H9 (cell line): Measurements from ENCODE around the gene LAMC1. TPM values are rescaled to one million over a fixed set of nuclear protein-coding genes. Genes with fewer than 3 reads are reported as not detected.
A peak's percentile ranks its signal among the peaks of the same experiment; 100 is the strongest.

Experiments
- DNase-seq: peaks from one replicate; pipeline ENCODE4 v3.0.0-alpha.2; 2017
- H2AFZ ChIP-seq: one replicate; pipeline ENCODE4 v1.6.1; 2013; ENCODE audit warnings: mild to moderate bottlenecking, low read length, control low read depth, moderate library complexity
- H2AK5ac ChIP-seq: 2 replicates; pipeline ENCODE4 v1.6.1; 2013; ENCODE audit warnings: low read length, control low read depth, mixed read lengths; ENCODE audit not compliant: insufficient read length
- H2BK120ac ChIP-seq: one replicate; pipeline ENCODE4 v1.6.1; 2013; ENCODE audit warnings: low read depth, mild to moderate bottlenecking, low read length, control low read depth, inconsistent platforms; ENCODE audit not compliant: poor library complexity, severe bottlenecking
- H2BK12ac ChIP-seq: 2 replicates; pipeline ENCODE4 v1.6.1; 2013; ENCODE audit warnings: low read length, control low read depth, mixed read lengths, low read depth; ENCODE audit not compliant: insufficient read length
- H2BK15ac ChIP-seq: 2 replicates; pipeline ENCODE4 v1.6.1; 2013; ENCODE audit warnings: low read depth, low read length, control low read depth
- H2BK20ac ChIP-seq: one replicate; pipeline ENCODE4 v1.6.1; 2013; ENCODE audit warnings: low read depth, mild to moderate bottlenecking, low read length, control low read depth, inconsistent platforms; ENCODE audit not compliant: poor library complexity, severe bottlenecking
- H2BK5ac ChIP-seq: 2 replicates; pipeline ENCODE4 v1.6.1; 2013; ENCODE audit warnings: low read length, control low read depth, mixed read lengths; ENCODE audit not compliant: insufficient read length
- H3K14ac ChIP-seq: 2 replicates; pipeline ENCODE4 v1.6.1; 2013; ENCODE audit warnings: low read length, control low read depth; ENCODE audit not compliant: insufficient read depth
- H3K18ac ChIP-seq: 2 replicates; pipeline ENCODE4 v1.6.1; 2013; ENCODE audit warnings: low read depth, mild to moderate bottlenecking, mixed read lengths, low read length, control low read depth; ENCODE audit not compliant: insufficient read length
- H3K23ac ChIP-seq: 2 replicates; pipeline ENCODE4 v1.6.1; 2013; ENCODE audit warnings: low read length, control low read depth, mixed read lengths, low read depth; ENCODE audit not compliant: insufficient read length
- H3K23me2 ChIP-seq: 2 replicates; pipeline ENCODE4 v1.6.1; 2013; ENCODE audit warnings: low read depth, mild to moderate bottlenecking, mixed read lengths, low read length, control low read depth; ENCODE audit not compliant: insufficient read length, poor library complexity, severe bottlenecking
- H3K27ac ChIP-seq: 2 replicates; pipeline ENCODE4 v1.5.1; 2013; ENCODE audit warnings: low read length, control low read depth, mixed read lengths, low read depth; ENCODE audit not compliant: insufficient read length
- H3K27me3 ChIP-seq: 2 replicates; pipeline ENCODE4 v1.6.1; 2013; ENCODE audit warnings: low read length, control low read depth, inconsistent platforms; ENCODE audit not compliant: insufficient read depth
- H3K4ac ChIP-seq: 2 replicates; pipeline ENCODE4 v1.6.1; 2013; ENCODE audit warnings: low read depth, mild to moderate bottlenecking, control low read depth, inconsistent platforms, low read length, moderate library complexity
- H3K4me1 ChIP-seq: 2 replicates; pipeline ENCODE4 v1.6.1; 2013; ENCODE audit warnings: low read length, control low read depth, inconsistent platforms; ENCODE audit not compliant: insufficient read depth
- H3K4me2 ChIP-seq: 2 replicates; pipeline ENCODE4 v1.6.1; 2013; ENCODE audit warnings: low read length, control low read depth, mixed read lengths; ENCODE audit not compliant: insufficient read length, insufficient read depth
- H3K56ac ChIP-seq: 2 replicates; pipeline ENCODE4 v1.6.1; 2013; ENCODE audit warnings: low read depth, mild to moderate bottlenecking, mixed read lengths, low read length, control low read depth; ENCODE audit not compliant: insufficient read length
- H3K79me1 ChIP-seq: 2 replicates; pipeline ENCODE4 v1.6.1; 2013; ENCODE audit warnings: low read depth, mild to moderate bottlenecking, moderate library complexity, low read length, control low read depth, inconsistent platforms; ENCODE audit not compliant: insufficient read depth, poor library complexity, severe bottlenecking
- H3K79me2 ChIP-seq: 2 replicates; pipeline ENCODE4 v1.6.1; 2013; ENCODE audit warnings: low read length, control low read depth, inconsistent platforms; ENCODE audit not compliant: insufficient read depth
- H3K9ac ChIP-seq: 2 replicates; pipeline ENCODE4 v1.6.1; 2013; ENCODE audit warnings: low read length, control low read depth, mixed read lengths; ENCODE audit not compliant: insufficient read length; ENCODE audit errors: extremely low read depth
- H3K9me3 ChIP-seq: one replicate; pipeline ENCODE4 v1.6.1; 2013; ENCODE audit warnings: low read depth, low read length, inconsistent platforms; ENCODE audit not compliant: control insufficient read depth
- H3T11ph ChIP-seq: one replicate; pipeline ENCODE4 v1.6.1; 2013; ENCODE audit warnings: mild to moderate bottlenecking, low read length, control low read depth, inconsistent platforms
- H4K20me1 ChIP-seq: one replicate; pipeline ENCODE4 v1.6.1; 2013; ENCODE audit not compliant: control insufficient read depth, insufficient read length, insufficient read depth
- H4K5ac ChIP-seq: 2 replicates; pipeline ENCODE4 v1.6.1; 2013; ENCODE audit warnings: low read depth, mild to moderate bottlenecking, mixed read lengths, low read length, control low read depth; ENCODE audit not compliant: insufficient read length
- H4K8ac ChIP-seq: replicated peaks from 2 replicates; pipeline ENCODE4 v1.6.1; 2013; ENCODE audit warnings: low read length, control low read depth, mixed read lengths, low read depth; ENCODE audit not compliant: insufficient read length
- H4K91ac ChIP-seq: 2 replicates; pipeline ENCODE4 v1.6.1; 2013; ENCODE audit warnings: low read depth, mild to moderate bottlenecking, moderate library complexity, mixed read lengths, low read length, control low read depth; ENCODE audit not compliant: insufficient read length
- H3K27ac Mint-ChIP-seq, 3 experiments: 2 replicates in 2 of 3; 3 replicates in 1 of 3; pipeline ENCODE4 v1.8.0; 2020 to 2021; ENCODE audit warnings: mixed read lengths in 3 of 3, mild to moderate bottlenecking in 1 of 3, moderate library complexity in 1 of 3
- H3K27me3 Mint-ChIP-seq: 2 replicates; pipeline ENCODE4 v1.8.0; 2021; ENCODE audit warnings: low read depth, mild to moderate bottlenecking, moderate library complexity, mixed read lengths
- H3K36me3 Mint-ChIP-seq, 3 experiments: 2 replicates in 2 of 3; 3 replicates in 1 of 3; pipeline ENCODE4 v1.8.0; 2020 to 2021; ENCODE audit warnings: low read depth in 3 of 3, mixed read lengths in 3 of 3; ENCODE audit not compliant: insufficient read depth in 1 of 3
- H3K4me1 Mint-ChIP-seq, 2 experiments: 2 replicates each; pipeline ENCODE4 v1.8.0; 2020; ENCODE audit warnings: mixed read lengths in 2 of 2
- H3K4me3 Mint-ChIP-seq, 2 experiments: 2 replicates in 1 of 2; 3 replicates in 1 of 2; pipeline ENCODE4 v1.8.0; 2020 to 2021; ENCODE audit warnings: mild to moderate bottlenecking in 2 of 2, mixed read lengths in 2 of 2, moderate library complexity in 1 of 2
- H3K9me3 Mint-ChIP-seq, 2 experiments: 2 replicates in 1 of 2; 3 replicates in 1 of 2; pipeline ENCODE4 v1.8.0; 2020; ENCODE audit warnings: mild to moderate bottlenecking in 2 of 2, mixed read lengths in 2 of 2, moderate library complexity in 1 of 2
- WGBS: extraction: QIAGEN DNeasy Blood & Tissue Kit; methylation state at CpG from one replicate; pipeline ENCODE4 v1.1.7; 2013; ENCODE audit warnings: missing lambda C conversion rate, low lambda C conversion rate, mixed read lengths; ENCODE audit not compliant: insufficient read length; ENCODE audit errors: extremely low coverage; 5-methylcytosine and 5-hydroxymethylcytosine counted together
- total RNA-seq: library from RNA; stranded (reverse); gene quantifications from 2 replicates; pipeline ENCODE4 v1.2.1, GENCODE V29; 2021
- TF ChIP-seq, protein P1 (sequence below): fragments of 200-600 bp; sonication (generic); conservative IDR thresholded peaks from 3 replicates; pipeline ENCODE4 v1.8.0; 2021; ENCODE audit warnings: antibody characterized with exemption, mild to moderate bottlenecking

The LAMC1 gene
- total RNA-seq, 1 experiment from 2014 or later, result 96.2 TPM

DNA sequence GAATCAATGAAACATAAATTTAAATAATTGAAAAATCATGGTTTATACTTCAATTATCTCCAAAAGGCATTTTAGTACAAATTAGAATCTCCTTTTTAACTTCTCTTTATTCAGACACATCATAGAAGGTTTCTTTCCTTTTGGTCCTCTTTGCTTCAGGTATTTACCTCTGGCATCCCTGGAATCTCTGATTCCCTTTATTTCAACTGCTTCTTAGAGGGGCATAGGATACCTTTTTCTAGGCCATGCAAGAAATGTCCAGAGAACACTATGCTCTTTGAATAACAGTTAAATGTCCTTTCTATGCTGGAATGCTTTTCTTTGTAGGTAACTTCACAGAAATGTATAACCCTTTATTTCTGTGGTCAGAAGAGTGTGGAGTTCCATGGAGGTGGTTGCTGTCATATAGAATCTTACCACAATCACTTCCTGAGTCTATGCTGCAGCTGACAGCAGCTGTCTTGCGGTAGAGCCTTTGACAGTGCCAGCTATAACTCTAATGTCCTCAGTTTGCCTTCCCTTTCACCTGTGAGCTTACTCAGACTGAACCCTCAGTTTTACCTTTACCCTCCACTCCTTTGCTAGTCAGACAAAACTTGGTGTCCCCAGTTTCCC lies 171.4 kb downstream of the LAMC1 start:
- no peak overlapping the region for H2AK5ac ChIP-seq
- H3K4ac ChIP-seq, result no peak overlapping the region
- no peak overlapping the region for H2AFZ ChIP-seq
- no peak overlapping the region for H3K9ac ChIP-seq
- no peak overlapping the region for H3K4me2 ChIP-seq
- H3K56ac ChIP-seq, result no peak overlapping the region
- H4K8ac ChIP-seq, result no peak overlapping the region
- H3K23ac ChIP-seq, result no peak overlapping the region
- no peak overlapping the region for H2BK15ac ChIP-seq
- no peak overlapping the region for H3K27ac ChIP-seq
- H2BK5ac ChIP-seq, result no peak overlapping the region
- WGBS, result no CpG with 5 or more reads among the region's 1 CpG
- no peak overlapping the region for H3K18ac ChIP-seq
- no peaks in the 10 kb centered on the region for H3K27me3 ChIP-seq
- no peak overlapping the region for H4K91ac ChIP-seq
- no peaks in the 10 kb centered on the region; the same call in 1 of the 2 replicates for H3K27me3 Mint-ChIP-seq
- no peaks in the 10 kb centered on the region for H3K79me1 ChIP-seq
- H3K4me1 Mint-ChIP-seq, result peaks cover 29 to 30% of the 10 kb centered on the region in 2 experiments
- H3K23me2 ChIP-seq, result no peaks in the 10 kb centered on the region
- no peak overlapping the region for H4K5ac ChIP-seq
- H2BK120ac ChIP-seq, result no peak overlapping the region
- no peak overlapping the region for H3K14ac ChIP-seq
- TF ChIP-seq, protein P1, sequence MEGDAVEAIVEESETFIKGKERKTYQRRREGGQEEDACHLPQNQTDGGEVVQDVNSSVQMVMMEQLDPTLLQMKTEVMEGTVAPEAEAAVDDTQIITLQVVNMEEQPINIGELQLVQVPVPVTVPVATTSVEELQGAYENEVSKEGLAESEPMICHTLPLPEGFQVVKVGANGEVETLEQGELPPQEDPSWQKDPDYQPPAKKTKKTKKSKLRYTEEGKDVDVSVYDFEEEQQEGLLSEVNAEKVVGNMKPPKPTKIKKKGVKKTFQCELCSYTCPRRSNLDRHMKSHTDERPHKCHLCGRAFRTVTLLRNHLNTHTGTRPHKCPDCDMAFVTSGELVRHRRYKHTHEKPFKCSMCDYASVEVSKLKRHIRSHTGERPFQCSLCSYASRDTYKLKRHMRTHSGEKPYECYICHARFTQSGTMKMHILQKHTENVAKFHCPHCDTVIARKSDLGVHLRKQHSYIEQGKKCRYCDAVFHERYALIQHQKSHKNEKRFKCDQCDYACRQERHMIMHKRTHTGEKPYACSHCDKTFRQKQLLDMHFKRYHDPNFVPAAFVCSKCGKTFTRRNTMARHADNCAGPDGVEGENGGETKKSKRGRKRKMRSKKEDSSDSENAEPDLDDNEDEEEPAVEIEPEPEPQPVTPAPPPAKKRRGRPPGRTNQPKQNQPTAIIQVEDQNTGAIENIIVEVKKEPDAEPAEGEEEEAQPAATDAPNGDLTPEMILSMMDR, result no peak
- no peaks in the 10 kb centered on the region for H3K9me3 Mint-ChIP-seq
- H3K9me3 ChIP-seq, result no peaks in the 10 kb centered on the region
- H2BK20ac ChIP-seq, result no peak overlapping the region
- H3K36me3 Mint-ChIP-seq, result no peaks in the 10 kb centered on the region
- peak overlapping the region; percentile 31 to 83 (median 66); a peak in 5 of 7 replicates for H3K27ac Mint-ChIP-seq
- H3K4me1 ChIP-seq, result peaks cover 11% of the 10 kb centered on the region; the same call in 1 of the 2 replicates
- H3K4me3 Mint-ChIP-seq, result no peak overlapping the region
- H3T11ph ChIP-seq, result no peak overlapping the region
- 0 out of 2 replicates have a peak, but pooled peaks cover 1% of the 10 kb centered on the region for H3K79me2 ChIP-seq
- no peak for DNase-seq
- H2BK12ac ChIP-seq, result no peak overlapping the region
- no peaks in the 10 kb centered on the region for H4K20me1 ChIP-seq
